H1 (cell line): ENCODE data around the gene ANKRD27. TPM values are rescaled to one million over a fixed set of nuclear protein-coding genes. Genes with fewer than 3 reads are reported as not detected.
A peak's percentile ranks its signal among the peaks of the same experiment; 100 is the strongest.

ENCODE experiments used
- ASH2L ChIP-seq: fragments of 200-600, 300-600 bp; sonication (generic); IDR thresholded peaks from one replicate; pipeline ENCODE4 v1.7.1; 2017; ENCODE audit warnings: low read length
- CHD2 ChIP-seq: IDR thresholded peaks from 2 replicates; pipeline ENCODE4 v1.6.1; 2012; ENCODE audit warnings: low read length, improper control_type of control experiment
- CREB1 ChIP-seq: IDR thresholded peaks from 2 replicates; pipeline ENCODE4 v1.6.1; 2012; ENCODE audit warnings: inconsistent platforms
- EZH2 ChIP-seq: fragments of 200-600 bp; sonication (generic); IDR thresholded peaks from 2 replicates; pipeline ENCODE4 v1.7.1; 2012; ENCODE audit warnings: low read depth, mild to moderate bottlenecking, moderate library complexity, low read length, inconsistent platforms; ENCODE audit not compliant: severe bottlenecking
- JUN ChIP-seq: IDR thresholded peaks from 2 replicates; pipeline ENCODE4 v1.6.1; 2011; ENCODE audit warnings: low read depth, mild to moderate bottlenecking, improper control_type of control experiment, low read length
- KDM1A ChIP-seq: fragments of 200-600, 300-600 bp; sonication (generic); IDR thresholded peaks from 2 replicates; pipeline ENCODE4 v1.7.1; 2016; ENCODE audit warnings: mild to moderate bottlenecking, low read length, borderline replicate concordance
- KDM4A ChIP-seq: IDR thresholded peaks from one replicate; pipeline ENCODE4 v1.7.1; 2012; ENCODE audit warnings: low read depth, mild to moderate bottlenecking, moderate library complexity, low read length, inconsistent platforms; ENCODE audit not compliant: severe bottlenecking
- NRF1 ChIP-seq: IDR thresholded peaks from 2 replicates; pipeline ENCODE4 v1.6.1; 2011; ENCODE audit warnings: mild to moderate bottlenecking, low read depth, low read length, improper control_type of control experiment
- PHF8 ChIP-seq: fragments of 200-600 bp; sonication (generic); conservative IDR thresholded peaks from 2 replicates; pipeline ENCODE4 v1.7.1; 2012; ENCODE audit warnings: low read depth, mild to moderate bottlenecking, inconsistent platforms, low read length, moderate library complexity
- POLR2AphosphoS5 ChIP-seq: IDR thresholded peaks from 2 replicates; pipeline ENCODE4 v1.6.1; 2011; ENCODE audit warnings: low read depth, low read length
- SIRT6 ChIP-seq: IDR thresholded peaks from one replicate; pipeline ENCODE4 v1.7.1; 2012; ENCODE audit warnings: low read length, inconsistent platforms
- SP2 ChIP-seq: IDR thresholded peaks from 2 replicates; pipeline ENCODE4 v1.6.1; 2012; ENCODE audit warnings: mild to moderate bottlenecking, low read length, inconsistent platforms
- TAF1 ChIP-seq: IDR thresholded peaks from 2 replicates; pipeline ENCODE4 v1.6.1; 2011; ENCODE audit warnings: mild to moderate bottlenecking, low read depth, low read length
- TAF7 ChIP-seq: optimal IDR thresholded peaks from 2 replicates; pipeline ENCODE3; 2011; ENCODE audit warnings: low read depth, mild to moderate bottlenecking, inconsistent platforms, low read length, moderate library complexity, borderline replicate concordance
- TBP ChIP-seq: IDR thresholded peaks from 2 replicates; pipeline ENCODE4 v1.6.1; 2011; ENCODE audit warnings: low read depth, low read length, improper control_type of control experiment
- ZNF274 ChIP-seq: IDR thresholded peaks from 2 replicates; pipeline ENCODE4 v1.7.0; 2012; ENCODE audit warnings: low read length, borderline replicate concordance; ENCODE audit errors: extremely low read depth
- polyA plus RNA-seq, 7 experiments: library from polyadenylated mRNA; depleted of rRNA in 3 of 7; stranded (reverse) in 5 of 7; unstranded in 2 of 7; fragments of >200 nt in 5 of 7; fragments of 200-250 nt in 2 of 7; gene quantifications; 1 replicate in 5 of 7; 2 replicates in 1 of 7; 4 replicates in 1 of 7; pipeline versions ENCODE4 v1.2.1 to v1.2.3, GENCODE V29; 2011 to 2013; ENCODE audit warnings: missing spikeins in 2 of 7, mixed read lengths in 2 of 7
- total RNA-seq: library from RNA; stranded (reverse); fragmentation: NEBNext Ultra II Directional; extraction: Animal tissue kit (Norgen Biotek cat#: 25700); gene quantifications from 2 replicates; pipeline ENCODE4 v1.2.1, GENCODE V29; 2021
- TF ChIP-seq, protein P1 (sequence below): IDR thresholded peaks from 2 replicates; pipeline ENCODE4 v1.6.1; 2012; ENCODE audit warnings: inconsistent platforms

Gene ANKRD27
- total and polyA plus RNA-seq, 2 of the 8 experiments (the other 6 are each of a cell fraction or from before 2014, with no cell fraction given): 27.9 to 55.7 TPM

DNA sequence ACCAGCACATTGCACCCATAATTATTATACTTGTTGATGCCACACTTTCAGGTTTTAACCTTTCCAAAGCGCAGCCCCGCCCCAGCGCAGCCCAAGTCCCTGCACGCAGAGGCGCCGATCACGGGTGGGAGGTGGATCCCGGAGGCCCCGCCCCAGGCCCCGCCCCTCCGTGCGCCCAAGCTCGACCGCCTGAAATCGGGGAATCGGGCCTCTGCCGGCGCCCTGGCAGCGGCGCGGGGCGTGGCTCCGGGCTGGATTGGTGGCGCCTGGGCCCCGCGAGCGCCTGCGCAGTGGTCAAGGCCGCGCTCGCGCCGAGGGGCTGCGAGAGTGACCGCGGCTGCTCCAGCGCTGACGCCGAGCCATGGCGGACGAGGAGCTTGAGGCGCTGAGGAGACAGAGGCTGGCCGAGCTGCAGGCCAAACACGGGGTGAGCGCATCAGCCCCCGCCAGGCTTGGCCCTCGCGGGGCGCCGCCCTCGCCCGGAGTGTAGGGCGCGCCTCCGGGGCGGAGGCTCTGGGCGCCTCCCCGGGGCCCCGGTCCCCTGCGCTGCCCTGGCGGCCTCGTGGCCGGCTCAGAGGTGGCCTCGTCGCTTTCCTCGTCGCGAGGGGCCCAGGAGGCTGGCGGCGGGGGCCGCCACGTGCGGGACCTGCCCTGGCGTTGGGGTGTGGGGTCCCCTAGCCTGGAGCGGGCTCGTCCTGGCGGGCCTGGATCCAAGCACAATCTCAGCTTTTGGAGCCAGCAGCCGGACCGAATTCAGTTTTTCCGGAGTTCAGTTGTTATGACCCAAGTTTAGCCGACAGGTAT lies 93.9 kb downstream of the ANKRD27 start, which contains the start of gene PDCD5 (continued):
- TF ChIP-seq, protein P1, sequence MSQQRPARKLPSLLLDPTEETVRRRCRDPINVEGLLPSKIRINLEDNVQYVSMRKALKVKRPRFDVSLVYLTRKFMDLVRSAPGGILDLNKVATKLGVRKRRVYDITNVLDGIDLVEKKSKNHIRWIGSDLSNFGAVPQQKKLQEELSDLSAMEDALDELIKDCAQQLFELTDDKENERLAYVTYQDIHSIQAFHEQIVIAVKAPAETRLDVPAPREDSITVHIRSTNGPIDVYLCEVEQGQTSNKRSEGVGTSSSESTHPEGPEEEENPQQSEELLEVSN: peak; percentile 35
- TF ChIP-seq KDM4A: peak; percentile 99
- 0 out of 2 replicates have a peak, but pooled peaks have one; percentile 27 for TF ChIP-seq CREB1
- no peak for TF ChIP-seq KDM1A
- TF ChIP-seq EZH2: no peak
- TF ChIP-seq SP2: no peak
- no peak for TF ChIP-seq CHD2
- TF ChIP-seq JUN: no peak
- TF ChIP-seq TAF7: no peak
- TF ChIP-seq TAF1: peak; percentile 85
- peak; percentile 75 for TF ChIP-seq NRF1
- TF ChIP-seq SIRT6: no peak
- TF ChIP-seq POLR2AphosphoS5: peak; percentile 88
- TF ChIP-seq ZNF274: no peak
- peak; percentile 66; the same call in 1 of the 2 replicates for TF ChIP-seq TBP
- peak; percentile 71 for TF ChIP-seq ASH2L
- peak; percentile 88 for TF ChIP-seq PHF8
